ENCODE measurements around the gene GJA9.

DNA sequence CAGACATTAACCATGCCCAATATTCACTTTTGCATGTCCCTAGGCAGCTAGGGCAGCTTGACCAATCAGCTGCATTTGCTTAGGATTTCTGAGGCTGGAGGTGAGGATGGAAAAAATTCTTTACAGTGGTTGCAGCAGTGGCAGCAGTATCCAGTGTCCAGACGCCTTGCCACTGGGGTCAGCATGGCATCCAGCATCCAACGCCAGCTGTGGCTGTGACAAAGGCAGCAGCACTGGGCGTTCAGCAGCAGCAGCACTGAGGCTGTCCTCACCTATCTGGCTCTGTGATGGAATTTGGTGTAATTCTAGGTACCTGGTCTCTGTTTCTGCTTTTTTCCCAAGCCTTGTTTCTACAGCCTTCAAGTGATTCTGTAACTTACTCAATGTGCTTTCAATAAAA, 44.7 kb upstream of the GJA9 start:
- TF ChIP-seq, protein P1, sequence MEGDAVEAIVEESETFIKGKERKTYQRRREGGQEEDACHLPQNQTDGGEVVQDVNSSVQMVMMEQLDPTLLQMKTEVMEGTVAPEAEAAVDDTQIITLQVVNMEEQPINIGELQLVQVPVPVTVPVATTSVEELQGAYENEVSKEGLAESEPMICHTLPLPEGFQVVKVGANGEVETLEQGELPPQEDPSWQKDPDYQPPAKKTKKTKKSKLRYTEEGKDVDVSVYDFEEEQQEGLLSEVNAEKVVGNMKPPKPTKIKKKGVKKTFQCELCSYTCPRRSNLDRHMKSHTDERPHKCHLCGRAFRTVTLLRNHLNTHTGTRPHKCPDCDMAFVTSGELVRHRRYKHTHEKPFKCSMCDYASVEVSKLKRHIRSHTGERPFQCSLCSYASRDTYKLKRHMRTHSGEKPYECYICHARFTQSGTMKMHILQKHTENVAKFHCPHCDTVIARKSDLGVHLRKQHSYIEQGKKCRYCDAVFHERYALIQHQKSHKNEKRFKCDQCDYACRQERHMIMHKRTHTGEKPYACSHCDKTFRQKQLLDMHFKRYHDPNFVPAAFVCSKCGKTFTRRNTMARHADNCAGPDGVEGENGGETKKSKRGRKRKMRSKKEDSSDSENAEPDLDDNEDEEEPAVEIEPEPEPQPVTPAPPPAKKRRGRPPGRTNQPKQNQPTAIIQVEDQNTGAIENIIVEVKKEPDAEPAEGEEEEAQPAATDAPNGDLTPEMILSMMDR (IDR thresholded peaks at IDR 0.05; ENCODE audit: control extremely low read depth in 1 of 3, insufficient read depth in 1 of 3, low read depth in 1 of 3, low read length in 3 of 3): no peak
- TF ChIP-seq, protein P2, sequence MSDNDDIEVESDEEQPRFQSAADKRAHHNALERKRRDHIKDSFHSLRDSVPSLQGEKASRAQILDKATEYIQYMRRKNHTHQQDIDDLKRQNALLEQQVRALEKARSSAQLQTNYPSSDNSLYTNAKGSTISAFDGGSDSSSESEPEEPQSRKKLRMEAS (IDR thresholded peaks at IDR 0.05): no peak
- TF ChIP-seq RFX5 (IDR thresholded peaks at IDR 0.05; ENCODE audit: borderline replicate concordance, low read depth, low read length): no peak
- TF ChIP-seq, protein P3, sequence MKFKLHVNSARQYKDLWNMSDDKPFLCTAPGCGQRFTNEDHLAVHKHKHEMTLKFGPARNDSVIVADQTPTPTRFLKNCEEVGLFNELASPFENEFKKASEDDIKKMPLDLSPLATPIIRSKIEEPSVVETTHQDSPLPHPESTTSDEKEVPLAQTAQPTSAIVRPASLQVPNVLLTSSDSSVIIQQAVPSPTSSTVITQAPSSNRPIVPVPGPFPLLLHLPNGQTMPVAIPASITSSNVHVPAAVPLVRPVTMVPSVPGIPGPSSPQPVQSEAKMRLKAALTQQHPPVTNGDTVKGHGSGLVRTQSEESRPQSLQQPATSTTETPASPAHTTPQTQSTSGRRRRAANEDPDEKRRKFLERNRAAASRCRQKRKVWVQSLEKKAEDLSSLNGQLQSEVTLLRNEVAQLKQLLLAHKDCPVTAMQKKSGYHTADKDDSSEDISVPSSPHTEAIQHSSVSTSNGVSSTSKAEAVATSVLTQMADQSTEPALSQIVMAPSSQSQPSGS (IDR thresholded peaks at IDR 0.05; ENCODE audit: low read length): no peak
